Activated CD4-positive, alpha-beta T cell treated with anti-CD3 and anti-CD28 coated beads, Interleukin-2, Interleukin-4, amounts not matched to agents 100 ng/mL and 50 ng/mL, durations not matched to agents 16 hours and 8 hours (primary cell): ENCODE data around the gene OR2B2.
"Not testable (repeated sequence)": the region's sequence is repeated elsewhere in the genome, so short reads cannot be mapped to it uniquely, and the experiment has no call there.

Experiments used
- DNase-seq: peaks from one replicate; pipeline ENCODE4 v3.0.0-alpha.2; 2020; ENCODE audit warnings: low spot score

OR2B2 gene

GRCh38 chr6:27911956-27912446, at the start of gene OR2B2:
TSS of gene OR2B2 (minus strand) at chr6:27912396. CDS start at chr6:27912319, 77 bp downstream.
- no peak for DNase-seq

DNA sequence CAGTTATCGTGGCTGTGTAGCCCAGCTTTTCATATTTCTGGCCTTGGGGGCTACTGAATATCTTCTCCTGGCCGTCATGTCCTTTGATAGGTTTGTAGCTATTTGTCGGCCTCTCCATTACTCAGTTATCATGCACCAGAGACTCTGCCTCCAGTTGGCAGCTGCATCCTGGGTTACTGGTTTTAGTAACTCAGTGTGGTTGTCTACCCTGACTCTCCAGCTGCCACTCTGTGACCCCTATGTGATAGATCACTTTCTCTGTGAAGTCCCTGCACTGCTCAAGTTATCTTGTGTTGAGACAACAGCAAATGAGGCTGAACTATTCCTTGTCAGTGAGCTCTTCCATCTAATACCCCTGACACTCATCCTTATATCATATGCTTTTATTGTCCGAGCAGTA, 45.3 kb upstream of the OR2B2 start:
- DNase-seq: no peak

GRCh38 chr6:27956941-27957340, 44.7 kb upstream of the OR2B2 start, which contains the start of gene OR2B6:
TSS of gene OR2B6 (plus strand) at chr6:27957241. CDS start at chr6:27957241, 0 bp downstream.
- DNase-seq: no peak

GRCh38 chr6:27951040-27951439, 38.8 kb upstream of the OR2B2 start:
- no peak for DNase-seq

DNA sequence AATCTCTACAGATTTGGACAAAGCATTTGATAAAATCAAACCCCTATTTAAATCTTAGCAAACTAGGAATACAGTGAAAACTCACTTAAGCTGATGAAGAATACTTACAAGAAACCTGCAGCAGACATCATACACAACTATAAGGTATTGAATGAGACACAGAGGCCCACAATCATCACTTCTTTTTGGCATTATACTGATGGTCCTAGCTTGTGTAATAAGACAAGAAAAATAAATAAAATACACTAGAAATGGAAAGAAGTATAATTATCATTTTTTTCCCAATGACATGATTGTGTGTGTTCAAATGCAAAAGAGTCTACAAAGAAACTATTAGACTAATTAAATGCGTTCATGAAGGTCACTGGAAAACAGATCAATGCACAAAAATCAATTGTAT, 36.0 kb upstream of the OR2B2 start:
- DNase-seq: no peak

GRCh38 chr6:27943072-27943471, 30.9 kb upstream of the OR2B2 start:
- not testable (repeated sequence) for DNase-seq

DNA sequence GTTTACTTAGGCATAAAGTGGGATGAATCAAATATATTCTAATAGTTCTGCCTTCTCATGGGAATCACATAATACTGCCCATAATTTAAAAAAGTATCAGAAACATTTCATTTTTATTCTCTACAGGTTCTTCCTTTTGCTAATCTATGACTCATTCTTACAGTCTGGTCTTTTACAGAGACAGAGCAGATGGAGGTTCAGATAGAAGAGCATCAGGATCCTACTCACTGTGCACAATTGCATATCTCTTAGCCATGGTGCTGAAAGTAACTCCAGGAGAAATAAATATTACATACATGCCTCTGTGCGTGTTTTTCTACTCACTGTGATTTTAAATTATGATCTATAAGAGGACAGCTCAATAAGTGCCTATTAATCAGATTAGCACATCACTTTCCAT, 28.6 kb upstream of the OR2B2 start:
- no peak for DNase-seq

GRCh38 chr6:27931209-27931608, 19.0 kb upstream of the OR2B2 start:
- no peak for DNase-seq

GRCh38 chr6:27929930-27930329, 17.7 kb upstream of the OR2B2 start:
- DNase-seq: not testable (repeated sequence)

DNA sequence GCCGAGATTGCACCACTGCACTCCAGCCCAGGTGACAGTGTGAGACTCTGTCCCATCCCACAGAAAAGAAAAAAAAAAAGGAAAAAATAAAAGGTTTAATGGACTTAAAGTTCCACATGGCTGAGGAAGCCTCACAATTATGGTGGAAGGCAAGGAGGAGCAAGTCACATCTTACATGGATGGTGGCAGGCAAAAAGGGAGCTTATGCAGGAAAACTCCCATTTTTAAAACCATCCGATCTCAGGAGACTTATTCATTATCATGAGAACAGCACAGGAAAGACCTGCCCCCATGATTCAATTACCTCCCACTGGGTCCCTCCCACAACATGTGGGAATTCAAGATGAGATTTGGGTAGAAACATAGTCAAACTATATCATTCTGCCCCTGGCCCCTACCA, 15.8 kb upstream of the OR2B2 start:
- DNase-seq: not testable (repeated sequence)

- DNase-seq: no peak
Measured at GRCh38 chr6:27924179-27924578, 12.0 kb upstream of the OR2B2 start.

GRCh38 chr6:27922949-27923348, 10.8 kb upstream of the OR2B2 start:
- DNase-seq: no peak

DNA sequence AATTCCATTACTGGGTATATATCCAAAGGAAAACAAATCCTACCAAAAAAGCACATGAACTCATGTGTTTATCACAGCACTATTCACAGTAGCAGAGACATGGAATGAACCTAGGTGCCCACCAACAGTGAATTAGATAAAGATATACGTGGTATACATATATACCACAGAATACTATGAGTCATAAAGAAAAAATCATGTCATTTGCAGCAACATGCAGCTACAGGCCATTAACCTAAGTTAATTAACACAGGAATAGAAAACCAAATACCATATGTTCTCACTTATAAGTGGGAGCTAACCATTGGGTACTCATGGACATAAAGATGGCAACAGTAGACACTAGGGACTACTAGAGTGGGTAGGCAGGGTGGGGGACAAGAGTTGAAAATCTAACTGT, 4.2 kb downstream of the OR2B2 start:
- DNase-seq: no peak

GRCh38 chr6:27902335-27903314, 9.6 kb downstream of the OR2B2 start:
- DNase-seq: peak; percentile 84

GRCh38 chr6:27901801-27902200, 10.4 kb downstream of the OR2B2 start:
- DNase-seq: no peak

DNA sequence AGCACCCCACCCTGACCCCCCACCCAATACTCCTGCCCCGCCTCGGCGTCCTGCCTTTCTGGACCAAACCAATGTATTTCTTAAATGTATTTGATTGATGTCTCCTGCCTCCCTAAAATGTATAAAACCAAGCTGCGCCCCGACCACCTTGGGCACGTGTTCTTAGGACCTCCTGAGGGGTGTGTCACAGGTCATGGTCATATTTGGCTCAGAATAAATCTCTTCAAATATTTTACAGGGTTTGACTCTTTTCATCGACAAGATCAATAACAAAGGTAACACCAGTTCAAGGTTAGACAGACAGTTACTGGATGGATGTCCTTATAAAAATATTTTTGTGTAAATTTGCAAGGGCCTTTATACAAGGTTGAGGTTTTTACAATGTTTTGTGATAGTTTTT, 12.0 kb downstream of the OR2B2 start:
- DNase-seq: not testable (repeated sequence)

DNA sequence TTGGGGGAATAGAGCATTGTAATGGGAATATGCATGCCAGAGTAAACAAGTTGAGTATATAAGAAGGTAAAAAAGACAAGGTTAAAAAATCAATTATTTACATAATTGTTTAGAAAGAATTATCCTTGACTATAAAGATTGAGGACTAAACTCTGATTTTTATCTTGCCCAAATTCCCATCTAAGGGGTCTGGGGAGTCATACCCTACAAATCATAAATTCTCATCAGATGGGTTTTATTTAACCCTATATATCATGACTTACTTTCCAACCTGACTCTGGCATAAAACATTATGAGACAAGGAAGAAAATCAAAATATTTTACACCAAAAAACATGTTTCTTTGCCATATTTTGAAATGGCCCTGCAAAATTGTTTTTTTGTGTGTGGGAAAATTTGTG, 12.7 kb downstream of the OR2B2 start:
- no peak for DNase-seq

DNA sequence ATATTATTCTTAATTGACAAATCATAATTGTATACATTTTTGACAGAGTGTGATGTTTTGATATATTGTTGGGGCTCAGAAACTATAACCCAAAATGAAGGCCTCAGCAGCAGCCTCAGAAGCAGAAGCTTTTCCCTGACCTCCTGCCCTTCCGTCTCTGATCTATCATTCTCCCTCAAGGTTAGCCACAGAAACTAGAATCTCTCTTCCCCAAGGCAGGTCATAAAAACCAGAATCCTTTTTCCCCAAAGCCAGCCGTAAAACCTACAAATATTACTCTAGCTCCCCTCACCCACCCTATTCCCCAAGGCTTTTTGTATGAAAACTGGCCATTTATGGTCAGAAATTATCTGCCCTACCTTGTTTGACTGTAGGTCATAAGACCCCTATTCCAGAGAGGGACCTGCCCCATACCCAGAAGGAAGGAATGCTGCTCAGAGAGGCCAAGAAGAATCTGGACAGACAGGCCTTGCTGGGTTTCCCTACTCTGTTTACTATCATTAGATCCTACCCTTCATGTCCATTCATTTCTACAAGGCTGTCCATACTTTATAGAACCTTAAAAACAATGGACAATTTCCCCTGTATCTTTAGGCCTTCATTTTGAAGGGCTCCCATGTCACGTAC, 14.5 kb downstream of the OR2B2 start:
- no peak for DNase-seq

DNA sequence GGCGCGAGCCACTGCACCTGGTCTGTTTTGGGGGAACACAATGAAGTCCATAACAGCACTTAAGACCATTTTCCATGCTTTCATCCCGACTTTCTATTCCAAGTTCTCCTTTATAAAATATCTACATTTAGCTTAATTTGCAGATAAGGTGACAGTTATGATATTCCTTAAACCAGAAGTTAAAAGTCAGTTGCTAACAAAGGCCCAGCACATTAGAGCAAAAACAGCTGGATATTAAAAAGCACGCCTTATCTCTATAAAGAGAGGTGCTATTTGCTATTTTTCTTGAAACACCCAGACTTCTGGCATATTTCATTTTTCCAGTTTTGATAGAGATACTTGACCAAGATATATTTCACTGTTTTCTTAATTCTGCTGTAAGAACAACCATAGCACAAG, 15.8 kb downstream of the OR2B2 start:
- DNase-seq: no peak

DNA sequence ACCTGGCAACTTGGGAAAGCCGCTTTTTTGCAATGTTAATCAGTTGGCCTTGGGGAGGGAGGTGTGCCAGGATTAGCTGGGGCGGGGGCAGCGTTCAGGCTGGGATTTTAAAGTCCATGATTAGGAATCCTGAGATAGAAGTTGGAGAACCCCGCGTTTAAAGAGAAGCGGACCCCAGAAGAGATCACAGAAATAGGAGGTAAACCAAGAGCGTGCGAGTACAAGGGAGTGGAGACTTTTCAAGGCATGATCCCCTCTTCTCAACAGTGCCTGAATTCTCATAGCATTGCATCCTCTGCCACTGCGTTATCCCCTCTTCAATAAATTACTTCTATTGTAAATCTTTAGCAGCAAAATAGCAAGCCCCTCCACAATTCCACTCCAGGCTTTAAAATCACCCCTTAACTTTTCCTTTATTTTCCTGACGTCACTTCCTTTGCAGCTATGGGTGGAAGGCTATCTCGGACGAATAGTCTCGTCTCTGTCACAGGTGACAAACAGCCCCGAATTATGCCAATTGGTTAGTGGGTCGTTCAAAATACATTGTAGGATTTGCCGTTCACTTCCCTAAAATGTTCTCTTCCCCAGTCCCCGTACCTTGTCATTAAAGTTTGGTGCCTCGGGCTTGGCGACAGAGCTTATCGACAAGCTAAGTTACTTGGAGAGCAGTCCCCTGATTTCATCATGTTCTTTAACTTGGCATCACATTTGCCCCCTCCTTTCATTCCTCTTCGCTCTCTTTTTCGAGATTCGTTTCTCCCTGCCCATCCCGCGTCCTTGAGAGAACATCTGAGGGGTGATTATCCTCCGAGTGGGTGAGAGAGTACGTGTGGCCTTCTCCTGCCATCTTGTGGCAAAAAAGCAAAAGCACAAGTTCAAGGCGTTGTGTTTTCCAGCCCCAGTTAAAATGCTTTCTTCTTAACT, 17.1 kb downstream of the OR2B2 start:
- DNase-seq: peak; percentile 79

GRCh38 chr6:27893836-27894807, 18.1 kb downstream of the OR2B2 start:
- DNase-seq: peak; percentile 87
